HG02943 (cell line): ENCODE measurements around the gene WRAP53.

Experiments
- ATAC-seq: cut with Tn5 transposase; IDR thresholded peaks from one replicate; pipeline ENCODE4 v1.9.1; 2021; ENCODE audit warnings: mild to moderate bottlenecking, low read depth, moderate library complexity; ENCODE audit not compliant: unreplicated experiment

WRAP53 gene

GRCh38 chr17:7739746-7740145 lies 51.5 kb downstream of the WRAP53 start:
- no peak for ATAC-seq

DNA sequence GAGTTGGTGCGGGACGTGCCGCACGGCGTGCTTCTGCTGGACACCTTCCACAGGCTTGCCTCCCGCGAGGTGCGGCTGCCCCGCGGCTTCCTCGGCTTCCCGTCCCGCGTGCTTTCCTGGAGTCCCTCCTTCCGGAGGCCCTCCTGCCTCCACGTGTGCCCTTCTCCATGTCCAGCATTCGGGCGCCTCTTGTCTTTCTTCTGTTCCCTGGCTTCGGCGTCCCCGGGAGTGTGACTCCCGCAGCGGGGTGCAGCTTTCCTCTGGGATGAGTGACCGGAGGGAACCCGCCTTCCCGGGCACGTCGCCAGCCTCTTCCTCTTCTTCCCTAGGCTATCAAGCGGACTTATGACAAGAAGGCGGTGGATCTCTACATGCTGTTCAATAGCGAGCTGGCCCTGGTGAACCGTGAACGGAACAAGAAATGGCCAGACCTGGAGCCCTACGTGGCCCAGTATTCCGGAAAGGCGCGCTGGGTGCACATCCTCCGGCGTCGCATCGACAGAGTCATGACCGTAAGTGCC lies 52.3 kb downstream of the WRAP53 start:
- ATAC-seq, result no peak

DNA sequence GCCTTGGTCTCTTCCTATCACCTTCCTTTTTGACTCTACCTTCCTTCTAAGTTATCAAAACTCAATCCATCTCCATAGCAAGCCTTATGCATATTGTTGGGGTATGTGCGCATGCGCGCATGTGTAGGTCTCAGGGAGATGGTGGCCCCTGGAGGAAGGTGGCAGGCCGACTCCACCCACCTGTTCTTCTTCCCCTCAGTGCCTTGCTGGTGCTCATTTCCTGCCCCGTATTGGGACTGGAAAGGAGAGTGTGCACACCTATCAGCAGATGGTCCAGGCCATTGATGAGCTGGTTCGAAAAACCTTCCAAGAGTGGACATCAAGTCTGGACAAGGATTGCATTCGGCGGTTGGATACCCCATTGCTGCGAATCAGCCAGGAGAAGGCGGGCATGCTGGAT lies 54.5 kb downstream of the WRAP53 start:
- no peak for ATAC-seq

- no peak for ATAC-seq
Measured at GRCh38 chr17:7744416-7744815, 56.1 kb downstream of the WRAP53 start.

- no peak for ATAC-seq
Measured at GRCh38 chr17:7745748-7746470, 57.6 kb downstream of the WRAP53 start.

DNA sequence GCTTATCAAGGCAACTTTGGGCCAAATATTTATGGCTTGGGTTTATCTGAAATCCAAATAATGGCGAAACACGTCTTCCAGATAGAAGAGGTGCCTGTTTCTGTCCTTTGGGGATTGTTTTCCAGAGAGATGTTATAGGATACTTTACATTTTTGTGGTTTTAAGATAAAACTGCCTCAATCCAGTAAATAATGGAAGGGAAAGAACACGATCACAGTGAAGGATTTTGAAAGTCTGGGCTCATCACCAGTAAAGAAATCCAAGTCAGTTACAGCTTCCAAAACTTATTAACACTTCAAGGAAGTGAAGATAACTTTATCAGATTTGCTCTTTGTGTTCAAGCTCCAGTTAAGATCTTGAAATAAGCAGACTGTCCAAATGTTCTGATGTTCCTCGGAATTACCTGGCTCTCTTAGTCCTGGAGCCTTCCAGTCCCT lies 59.4 kb downstream of the WRAP53 start:
- no peak for ATAC-seq

DNA sequence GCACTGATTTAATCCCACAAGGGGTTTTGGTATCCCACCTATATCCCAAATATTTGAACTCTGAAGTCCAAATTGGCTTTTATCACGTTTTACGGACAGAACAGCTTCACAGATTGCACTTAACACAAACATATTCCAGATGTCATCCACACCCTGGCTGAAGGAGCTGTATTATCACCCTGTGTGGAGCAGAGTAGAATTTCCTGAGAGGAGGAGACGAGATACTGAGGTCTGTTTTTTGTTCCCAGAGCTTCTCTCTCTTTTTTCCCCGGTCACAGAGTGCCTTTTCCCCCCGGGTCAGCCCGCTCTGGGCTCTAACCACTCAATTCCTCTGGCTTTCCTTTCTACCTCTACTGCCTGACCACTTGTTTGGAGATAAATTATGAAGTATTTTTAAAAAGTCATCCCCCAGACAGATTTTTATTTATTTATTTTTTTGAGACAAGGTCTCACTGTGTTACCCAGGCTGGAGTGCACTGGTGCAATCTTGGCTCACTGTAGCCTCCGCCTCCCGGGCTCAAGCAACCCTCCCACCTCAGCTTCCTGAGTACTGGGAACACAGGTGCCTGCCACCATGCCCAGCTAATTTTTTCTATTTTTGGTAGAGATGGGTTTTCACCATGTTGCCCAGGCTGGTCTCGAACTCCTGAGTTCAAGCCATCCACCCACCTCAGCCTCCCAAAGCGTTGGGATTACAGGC lies 59.9 kb downstream of the WRAP53 start:
- ATAC-seq, result no peak

DNA sequence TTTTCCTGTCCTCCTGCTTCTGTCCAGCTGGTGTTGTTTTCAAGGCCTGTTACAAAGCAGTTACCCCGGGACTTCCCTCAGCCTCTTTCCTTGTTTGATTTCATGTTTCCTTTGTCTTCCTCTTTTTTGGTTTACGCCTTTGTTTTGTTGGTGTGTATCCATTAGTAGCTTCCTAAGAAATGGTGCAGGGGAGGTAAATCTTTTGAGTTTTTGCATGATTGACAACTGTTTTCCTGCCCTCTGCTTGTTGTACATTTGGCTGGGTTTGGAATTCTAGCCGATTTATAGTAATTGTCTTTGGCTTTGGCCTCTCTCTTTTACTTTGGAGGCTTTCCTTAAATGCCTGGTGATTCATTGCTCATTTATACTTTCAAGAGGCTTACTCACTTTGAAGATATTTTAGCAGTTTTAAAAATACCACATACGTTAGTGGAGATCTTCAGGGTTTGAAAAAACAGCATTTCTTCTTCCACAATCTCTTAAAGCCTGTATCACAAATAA lies 62.1 kb downstream of the WRAP53 start:
- ATAC-seq, result no peak
